Measurements from ENCODE around the gene TTLL5.
"Not testable (repeated sequence)": the region's sequence is repeated elsewhere in the genome, so short reads cannot be mapped to it uniquely, and the experiment has no call there.

The TTLL5 gene

DNA sequence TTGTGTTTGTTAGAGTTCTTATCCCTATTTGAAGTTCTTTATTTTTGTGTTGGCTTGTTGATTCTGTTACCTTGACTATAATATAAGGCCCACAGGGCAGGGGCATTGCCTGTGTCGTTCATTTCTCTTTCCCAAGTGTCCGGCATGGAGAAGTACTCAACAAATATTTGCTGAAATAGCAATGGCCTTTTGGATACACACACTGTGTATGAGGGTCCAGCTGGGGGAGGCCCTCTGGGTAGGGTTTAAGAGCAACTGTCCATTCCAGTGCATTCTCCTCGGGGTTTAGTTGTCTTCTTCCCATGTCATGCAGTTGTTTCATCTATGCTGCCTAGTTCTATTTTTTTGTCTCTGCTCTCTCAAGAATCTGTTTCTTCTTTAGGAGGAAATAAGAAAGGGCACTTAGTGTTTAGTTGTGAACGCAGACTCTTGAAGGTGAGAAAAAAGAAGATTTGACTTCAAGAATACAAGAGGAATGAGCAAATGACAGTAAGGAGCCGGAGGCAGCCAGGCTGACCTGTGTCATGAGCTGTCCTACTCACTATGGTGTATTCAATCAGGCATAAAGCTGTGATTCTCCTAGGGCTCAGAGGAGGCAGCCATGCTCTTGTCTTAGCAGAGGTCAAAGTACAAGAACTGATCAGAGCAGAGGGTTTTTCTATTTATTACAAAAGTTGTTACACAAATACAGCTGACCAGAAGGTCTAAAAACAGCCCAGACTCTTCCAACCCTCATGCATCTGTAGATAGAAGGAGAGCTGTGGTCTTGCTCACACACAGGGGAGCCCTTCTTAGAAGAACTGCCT is 10.6 kb upstream of the TTLL5 start:
- DNase-seq: no peak

DNA sequence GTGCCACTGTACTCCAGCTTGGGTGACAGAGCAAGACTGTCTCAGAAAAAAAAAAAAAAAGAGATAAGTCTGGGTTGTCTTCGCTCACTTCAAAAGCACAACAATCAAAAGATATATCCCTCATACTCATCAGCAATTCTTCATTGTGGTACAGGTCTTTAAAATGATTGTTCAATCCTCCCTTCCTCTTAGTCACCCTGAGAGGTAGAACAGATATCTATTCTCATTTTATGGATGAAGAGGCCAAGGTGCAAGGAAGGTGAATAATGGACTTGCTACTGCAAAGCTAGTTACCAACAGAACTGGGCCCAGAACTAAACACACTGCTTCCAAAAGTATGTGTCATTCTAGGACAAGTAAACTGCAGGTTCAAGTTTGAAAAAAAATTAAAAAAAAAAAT is 7.5 kb upstream of the TTLL5 start:
- DNase-seq: no peak

DNA sequence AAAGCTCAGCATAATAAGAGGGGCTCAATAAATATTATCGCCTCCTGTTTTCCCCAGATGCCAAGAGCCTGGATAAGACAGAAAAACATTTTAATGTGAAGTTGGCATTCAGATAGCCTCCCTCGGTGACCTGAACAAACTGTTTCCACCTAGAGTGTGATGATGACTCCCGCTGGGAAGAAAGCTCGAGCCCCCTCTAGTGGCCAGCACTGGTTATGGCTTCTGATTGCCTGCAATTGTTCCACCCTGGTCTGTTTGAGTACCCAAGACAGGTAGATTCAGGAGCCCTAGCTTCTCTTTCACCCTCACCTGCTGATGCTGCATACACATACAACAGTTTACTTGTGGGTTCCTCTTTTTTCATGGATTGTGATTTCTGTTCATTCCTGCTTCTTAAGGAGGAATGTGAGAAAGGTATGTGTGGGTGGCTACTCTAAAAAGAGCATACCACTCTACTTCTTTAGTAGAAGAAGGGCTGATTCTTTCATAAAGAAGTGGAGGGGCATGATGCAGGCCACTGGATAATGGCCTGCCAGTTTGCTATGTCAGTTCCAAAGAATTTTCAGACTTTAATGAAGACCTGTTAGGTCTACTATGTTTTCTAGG is 6.8 kb upstream of the TTLL5 start:
- DNase-seq: peak; percentile 83 to 88 (median 86)

DNA sequence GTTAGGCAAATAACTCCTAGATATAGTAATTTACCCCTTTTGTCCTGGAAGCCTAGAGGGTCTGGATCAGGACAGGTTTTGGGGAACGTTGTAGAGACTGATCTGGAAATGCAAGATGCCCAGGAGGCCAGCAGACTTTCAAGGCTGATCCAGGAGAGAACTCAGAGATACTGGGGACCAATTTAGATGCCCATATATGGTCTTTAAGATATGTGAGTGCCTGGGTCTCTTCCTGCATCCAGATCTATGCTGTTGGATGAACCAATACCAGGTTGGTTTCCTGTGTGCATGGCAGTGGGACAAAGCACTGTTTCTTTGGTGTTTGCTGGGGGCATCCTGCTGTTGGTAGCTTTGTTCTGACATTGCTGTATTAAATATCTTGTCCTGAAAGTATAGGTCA is 5.8 kb upstream of the TTLL5 start:
- no peak for DNase-seq

DNA sequence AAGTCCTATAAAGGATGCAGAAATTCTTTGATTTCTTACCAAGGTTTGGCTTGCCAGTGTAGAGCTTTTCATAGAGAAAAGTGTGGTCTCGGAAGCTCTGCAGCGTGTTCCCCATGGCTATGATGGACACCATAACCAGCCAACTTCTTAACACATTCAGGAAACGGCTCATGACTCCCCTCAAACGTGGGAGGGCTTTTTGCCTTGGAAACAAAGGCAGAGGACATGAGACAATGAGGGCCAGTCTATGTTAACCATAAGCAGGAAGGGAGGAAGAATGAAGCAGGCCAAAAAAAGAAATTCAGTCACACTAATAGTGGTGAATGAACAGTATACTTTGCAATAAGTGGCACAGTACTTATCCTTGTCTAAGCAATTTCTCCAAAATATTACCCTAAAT is 3.7 kb upstream of the TTLL5 start:
- DNase-seq: no peak

DNA sequence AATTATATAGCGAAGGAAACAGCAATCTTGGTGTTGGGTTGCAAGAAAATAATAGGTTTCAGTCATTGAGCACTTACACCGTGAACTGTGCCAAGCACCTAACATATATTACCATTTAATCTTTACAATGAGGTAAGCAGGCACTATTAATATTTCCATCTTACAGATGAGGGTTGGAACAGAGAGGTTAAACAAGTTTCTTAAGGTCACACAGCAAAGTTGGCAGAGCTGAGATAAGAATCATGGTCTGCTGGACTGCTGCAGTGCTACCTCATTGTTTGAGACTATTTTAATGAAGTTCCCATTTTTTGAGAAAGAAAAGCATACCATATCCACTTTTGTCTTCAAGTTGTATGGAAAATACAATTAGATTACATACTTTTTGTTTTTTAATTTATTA is 2.1 kb upstream of the TTLL5 start:
- DNase-seq: no peak

DNA sequence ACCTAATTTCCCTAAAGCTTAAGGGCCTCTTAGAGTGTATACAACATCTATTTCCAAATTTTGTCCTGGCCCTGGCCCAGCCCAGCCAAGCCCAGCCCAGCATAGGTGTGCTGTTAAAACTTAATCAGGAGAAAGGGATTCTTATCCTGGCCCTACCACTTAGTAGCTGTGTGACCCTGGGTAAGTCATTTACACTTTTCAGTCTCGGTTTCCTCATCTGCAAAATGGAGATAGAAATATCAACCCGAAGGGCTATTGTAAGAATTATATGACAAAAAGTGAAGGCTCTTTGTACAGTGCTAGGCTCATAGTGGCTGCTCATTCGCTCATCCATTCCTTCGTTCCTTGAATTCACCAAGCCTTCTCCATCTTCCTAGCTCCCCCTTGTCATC is 812 bp upstream of the TTLL5 start:
- no peak for DNase-seq

DNA sequence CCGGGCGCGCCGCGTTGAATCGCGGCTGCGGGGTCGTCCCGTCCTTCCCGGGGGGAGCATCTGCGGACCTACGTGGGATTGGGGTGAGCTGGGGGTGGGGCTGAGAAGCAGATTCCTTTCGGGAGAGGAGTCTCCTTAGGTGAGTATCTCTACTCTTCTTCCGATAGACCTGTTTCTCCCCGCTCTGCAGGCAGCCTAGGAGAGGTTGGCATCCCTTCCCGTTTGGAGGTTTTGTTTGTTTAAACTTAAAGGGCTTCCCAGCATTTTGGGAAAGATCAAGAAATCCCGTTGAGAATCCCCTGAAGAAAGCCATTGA is 411 bp downstream of the TTLL5 start:
- DNase-seq: no peak

DNA sequence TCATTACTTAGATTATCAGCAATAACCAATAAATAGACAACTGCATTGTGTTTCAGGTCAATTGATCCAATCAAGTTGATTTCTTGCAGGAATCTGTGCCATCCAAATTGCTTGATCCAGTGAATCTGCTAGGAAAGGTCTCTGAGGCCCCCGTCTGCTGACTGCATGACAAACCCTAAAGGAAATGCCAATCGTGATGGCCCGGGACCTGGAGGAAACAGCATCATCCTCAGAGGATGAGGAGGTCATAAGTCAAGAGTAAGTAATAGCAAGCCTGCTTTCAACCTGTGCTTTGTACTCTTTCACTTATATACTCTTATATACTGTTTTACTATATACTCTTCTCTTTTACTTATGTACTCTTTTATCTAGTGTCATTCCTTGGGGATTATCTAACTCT is 1.9 kb downstream of the TTLL5 start:
- DNase-seq: no peak

DNA sequence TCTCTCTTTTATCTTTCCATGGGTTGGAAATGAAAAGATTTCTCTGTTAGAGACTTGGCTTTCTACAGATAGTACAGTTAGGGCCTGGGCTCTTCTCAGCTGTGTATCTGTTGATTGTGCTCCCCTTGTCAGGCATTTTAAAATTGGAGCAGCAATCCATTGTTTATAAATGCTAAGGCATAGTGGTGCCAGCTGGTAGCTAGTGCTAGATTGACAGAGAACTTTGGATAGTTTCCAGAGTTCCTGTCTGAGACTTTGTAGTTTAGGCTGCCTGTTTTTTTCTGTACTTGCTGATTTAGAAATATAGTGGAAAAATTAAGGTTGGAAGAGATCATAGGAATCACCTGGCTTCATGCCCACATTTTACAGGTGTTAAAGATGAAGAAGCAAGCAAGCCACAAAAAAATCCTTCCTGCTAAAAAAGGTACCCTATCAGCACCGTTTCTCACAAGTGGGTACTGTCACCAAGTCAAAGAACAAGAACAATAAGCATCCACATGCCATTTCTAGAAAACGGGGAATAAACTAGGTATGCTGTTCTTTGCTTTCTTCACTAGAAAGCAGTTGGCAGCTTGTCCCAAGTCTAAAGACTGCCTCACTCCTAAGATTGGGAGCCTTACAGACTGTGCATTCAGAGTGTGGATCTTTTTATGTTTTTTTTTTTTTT is 6.2 kb downstream of the TTLL5 start:
- DNase-seq: no peak

DNA sequence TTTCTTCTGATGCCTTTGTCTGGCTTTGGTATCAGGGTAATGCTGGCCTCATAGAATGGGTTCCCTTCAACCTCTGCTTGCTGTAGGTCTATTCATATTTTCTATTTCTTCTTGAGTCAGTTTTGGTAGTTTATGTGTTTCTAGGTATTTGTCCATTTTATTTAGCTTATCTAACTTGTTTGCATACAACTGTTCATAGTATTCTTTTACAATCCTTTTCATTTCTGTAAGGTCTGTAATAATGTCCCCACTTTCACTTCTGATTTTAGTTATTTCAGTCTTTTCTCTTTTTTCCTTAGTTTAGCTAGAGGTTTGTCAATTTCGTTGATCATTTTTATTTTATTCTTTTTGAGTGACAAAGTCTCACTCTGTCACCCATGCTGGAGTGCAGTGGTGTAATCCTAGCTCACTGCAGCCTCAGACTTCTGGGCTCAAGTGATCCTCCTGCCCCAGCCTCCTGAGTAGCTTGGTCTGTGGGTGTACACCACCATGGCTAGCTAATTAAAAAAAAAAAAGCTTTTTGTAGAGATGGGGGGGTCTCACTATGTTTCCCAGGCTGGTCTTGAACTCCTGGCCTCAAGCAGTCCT is 11.7 kb downstream of the TTLL5 start:
- no peak for DNase-seq

DNA sequence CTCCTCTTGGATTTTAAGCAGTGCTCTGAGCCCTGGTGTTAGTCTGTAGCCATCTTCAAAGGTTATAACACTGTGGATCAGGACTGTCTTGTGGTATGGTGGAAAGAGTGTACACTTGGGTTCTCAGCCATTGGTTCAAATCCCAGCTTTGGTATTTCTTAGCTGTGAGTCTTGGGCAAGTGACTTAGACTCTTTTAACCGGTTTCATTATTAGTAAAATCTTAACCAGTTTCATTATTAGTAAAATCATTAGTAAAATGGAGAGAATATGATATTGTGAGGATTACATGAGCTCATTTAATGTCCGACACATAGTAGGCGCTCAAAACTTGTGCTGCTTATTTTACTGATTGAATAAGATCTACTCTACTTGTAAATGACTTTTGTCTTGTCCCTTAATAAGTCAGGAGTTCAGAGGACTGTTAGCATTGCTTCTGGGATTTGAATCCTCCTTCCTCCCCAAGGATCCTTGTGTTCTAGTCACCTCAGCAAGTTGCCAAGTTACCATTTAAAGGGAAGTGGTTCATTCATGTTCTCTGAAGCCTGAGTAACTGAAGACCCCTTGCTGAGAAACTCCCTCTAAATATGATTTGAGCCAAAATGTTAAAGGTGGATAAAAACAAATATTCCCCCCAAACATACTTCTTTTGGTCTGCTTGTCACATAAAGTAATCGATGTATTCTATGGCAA is 12.4 kb downstream of the TTLL5 start:
- no peak for DNase-seq

DNA sequence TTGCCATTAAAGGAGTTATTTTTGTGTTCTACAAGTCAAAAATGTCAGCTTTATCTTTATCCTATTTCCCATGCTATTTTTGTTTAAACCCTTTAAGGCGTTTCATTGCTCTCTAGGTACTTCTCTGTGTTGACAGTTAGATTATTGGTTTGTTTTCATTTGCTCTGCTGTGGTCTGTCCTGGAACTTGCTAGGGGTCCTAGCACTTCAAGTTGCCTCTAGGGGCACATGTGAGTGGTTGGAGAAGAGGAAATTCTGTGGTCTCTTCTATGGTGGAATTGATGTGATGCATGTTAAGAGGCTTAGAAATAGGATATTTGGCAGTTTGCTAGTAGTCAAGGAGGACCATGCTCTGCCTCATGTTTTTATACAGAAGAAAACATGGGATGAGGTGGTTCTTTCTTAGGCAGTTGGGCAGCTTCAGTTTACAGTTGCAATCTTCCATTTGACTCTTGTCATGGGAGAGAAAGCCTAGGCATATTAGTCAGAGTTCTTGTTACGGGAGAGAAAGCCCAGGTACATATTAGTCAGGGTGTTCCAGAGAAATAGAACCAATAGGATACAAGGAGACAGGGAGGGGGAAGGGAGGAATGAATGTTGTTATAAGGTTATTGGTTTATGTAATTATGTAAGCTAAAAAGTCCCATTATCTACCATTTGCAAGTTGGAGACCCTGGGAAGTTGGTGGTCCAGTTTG is 14.4 kb downstream of the TTLL5 start:
- no peak for DNase-seq

DNA sequence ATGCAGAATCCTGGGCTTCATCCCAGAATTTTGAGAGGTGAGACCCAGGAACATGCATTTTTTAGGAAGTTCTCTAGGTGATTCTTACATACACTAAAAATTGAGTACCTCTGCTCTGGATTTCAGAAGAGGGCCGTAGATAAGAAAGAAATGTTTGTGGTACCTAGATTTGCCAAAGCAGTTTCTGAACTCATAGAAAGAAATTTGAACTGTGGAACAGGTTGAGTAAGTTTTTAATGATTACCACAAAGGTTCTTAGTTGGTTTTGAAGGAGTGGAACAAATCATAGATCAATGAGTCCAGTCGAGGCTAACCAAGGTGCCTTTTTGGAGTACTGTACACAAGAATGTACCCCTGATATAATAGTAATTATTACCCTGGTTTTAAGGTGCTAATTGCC is 24.9 kb downstream of the TTLL5 start:
- no peak for DNase-seq

DNA sequence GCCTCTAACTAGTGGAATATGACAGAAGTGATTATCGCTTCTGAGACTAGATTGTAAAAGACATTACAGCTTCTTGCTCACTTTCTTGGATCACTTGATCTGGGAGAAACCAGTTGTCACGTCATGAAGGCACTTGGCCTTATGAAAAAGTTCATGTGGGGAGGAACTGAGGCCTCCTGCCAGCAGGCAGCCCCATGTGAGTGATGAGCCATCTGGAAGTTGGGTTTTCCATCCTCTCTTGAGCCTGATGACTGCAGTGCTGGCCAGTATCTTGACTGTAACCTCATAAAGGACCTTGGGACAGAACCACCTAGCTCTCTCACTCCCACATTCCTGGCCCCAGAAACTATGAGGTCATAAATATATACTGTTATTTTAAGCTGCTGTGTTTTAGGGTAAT is 28.0 kb downstream of the TTLL5 start:
- peak; percentile 39 to 66 (median 59) for DNase-seq

DNA sequence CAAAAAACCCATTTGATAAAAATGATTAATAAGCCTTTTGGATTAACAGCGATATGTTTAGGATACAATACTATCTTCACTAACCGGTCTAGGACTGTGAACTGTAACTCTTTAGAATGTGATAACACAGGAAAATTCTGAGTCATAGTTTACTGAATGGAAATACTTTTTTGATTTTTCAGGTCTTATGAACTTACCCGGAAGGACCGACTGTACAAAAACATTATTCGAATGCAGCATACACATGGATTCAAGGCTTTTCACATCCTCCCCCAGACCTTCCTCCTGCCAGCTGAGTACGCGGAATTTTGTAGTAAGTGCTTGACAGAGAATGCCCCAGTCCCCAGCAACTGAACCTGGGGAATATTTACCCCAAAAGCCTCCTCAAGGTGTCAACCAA is 29.0 kb downstream of the TTLL5 start:
- no peak for DNase-seq

DNA sequence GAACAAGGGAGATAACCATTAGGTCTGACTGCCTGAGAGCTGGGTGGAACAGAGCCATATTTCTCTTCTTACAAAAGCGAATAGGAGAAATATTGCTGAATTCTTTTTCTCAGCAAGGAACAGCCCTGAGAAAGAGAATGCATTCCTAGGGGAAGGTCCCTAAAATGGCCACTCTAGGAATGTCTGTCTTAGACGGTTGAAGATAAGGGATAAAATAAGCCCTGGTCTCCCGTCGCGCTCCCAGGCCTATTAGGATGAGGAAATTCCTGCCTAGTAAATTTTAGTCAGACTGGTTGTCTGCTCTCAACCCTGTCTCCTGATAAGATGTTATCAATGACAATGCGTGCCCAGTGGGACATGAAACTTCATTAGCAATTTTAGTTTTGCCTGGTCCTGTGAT is 34.0 kb downstream of the TTLL5 start:
- not testable (repeated sequence) for DNase-seq

DNA sequence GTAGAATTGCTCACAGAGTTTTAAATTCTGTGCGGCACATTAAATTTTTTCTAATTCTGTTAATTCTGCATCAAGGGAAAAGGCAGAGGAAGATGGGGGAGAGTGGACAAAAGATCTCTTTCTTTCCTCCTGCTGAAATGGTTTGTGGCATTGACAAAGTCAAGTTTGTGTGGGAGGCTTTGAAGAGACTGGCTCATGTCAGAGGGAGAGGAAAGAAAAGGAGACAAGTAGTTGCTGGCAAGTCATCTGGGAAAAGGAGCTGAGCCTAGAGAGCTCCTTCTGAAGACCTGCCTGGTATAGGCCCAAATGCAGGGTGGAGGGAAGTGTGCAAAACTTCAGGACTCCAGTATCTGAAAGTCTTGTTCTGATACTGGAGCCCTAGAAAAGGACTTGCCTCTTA is 36.3 kb downstream of the TTLL5 start:
- DNase-seq: no peak

DNA sequence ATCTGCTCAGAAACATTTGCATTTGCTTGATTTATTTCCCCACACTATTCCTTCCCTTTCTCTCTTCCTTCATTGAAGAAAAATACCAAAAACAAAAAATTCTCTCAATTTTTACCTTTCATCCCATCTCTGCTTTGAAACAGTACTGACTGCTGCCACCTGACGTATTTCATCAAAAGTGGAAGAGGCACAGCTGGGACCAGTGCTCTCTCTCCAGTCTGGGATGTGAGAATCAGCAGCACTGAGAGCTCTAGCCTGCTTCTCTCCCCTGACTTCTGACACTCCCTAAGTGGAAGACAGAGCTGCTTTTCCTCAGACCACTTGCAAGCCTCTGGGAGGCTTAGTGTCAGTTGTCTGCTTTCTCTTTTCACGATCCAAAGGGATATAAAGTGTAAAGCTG is 36.9 kb downstream of the TTLL5 start:
- DNase-seq: no peak

DNA sequence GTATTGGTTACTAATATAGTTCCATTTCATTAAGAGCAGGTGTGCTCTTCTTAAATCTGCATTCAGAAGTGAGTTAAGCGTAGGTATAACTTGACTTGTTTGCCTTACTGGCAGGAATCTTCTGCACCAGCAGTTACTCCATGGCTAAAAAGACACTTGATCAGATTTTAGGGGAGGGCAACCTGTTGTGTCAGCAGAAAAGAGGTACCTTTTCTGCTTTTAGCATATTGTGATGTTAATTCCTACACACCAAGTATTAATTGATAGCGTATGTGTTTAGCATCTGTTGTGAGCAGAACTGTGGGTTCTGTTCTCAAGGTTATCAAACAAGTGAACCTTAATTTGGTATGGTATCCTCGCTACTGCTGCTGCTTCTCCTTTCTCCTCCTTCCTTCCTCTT is 38.3 kb downstream of the TTLL5 start:
- no peak for DNase-seq

DNA sequence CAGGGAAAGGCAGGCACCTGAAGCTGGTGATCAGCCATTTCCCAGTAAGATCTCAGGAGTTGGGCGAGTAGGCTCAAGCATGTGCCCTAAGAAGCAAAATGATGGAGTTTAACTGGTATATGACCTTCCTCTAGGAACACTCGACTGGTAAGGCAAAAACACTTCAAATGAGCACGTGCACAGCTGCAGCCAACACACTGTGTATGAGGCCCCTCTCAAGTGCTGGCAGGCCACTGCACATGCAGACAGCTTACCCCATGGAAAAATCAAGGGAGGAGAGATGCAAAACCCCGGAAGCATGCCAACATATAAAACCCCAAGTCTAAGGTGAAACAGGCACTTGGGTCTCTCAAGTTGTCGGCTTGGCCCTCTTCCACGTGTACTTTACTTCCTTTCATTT is 39.2 kb downstream of the TTLL5 start:
- no peak for DNase-seq

DNA sequence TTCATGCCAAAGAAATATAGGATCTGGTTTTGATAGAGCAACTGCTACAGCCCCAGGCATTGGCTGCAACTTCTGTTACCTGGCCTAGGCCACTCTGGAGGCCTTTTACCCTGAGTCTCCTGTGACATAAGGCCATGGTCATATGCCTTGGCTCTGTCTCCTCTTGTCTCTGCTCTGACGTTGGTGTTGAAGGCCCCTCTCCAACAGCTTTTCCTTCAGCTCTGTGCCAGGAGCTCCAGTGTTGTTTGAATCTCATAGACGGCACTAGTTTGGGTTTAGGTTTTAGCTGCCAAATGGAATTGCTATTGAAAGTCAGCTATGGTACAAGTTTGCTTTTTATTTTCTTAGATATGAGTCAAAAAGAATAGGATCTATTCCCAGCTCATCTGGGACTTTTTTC is 41.1 kb downstream of the TTLL5 start:
- no peak for DNase-seq
